ENCODE results near the gene GALNT12.

DNA sequence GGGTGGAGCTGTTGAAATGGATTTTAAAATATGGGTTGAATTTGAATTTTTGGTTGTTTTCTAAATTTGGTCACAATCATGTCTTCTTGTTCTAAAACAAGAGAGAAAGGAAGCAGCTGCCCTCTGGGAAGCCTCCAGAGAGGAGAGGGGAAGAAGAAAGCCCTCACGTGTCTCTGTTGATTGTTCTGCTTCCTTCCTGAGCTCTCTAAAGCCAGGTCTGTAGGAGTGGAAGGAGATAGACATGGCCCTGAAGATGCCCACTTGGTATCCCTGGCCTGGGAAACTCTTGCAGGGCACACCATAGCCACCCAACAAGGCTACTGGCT lies 59.6 kb downstream of the GALNT12 start:
- TF ChIP-seq ZBTB33 (IDR thresholded peaks at IDR 0.05; ENCODE audit: extremely low read depth, insufficient replicate concordance, low read length), result no peak
- TF ChIP-seq CTCF (IDR thresholded peaks at IDR 0.05 in 2 of 3, conservative IDR thresholded peaks at IDR 0.05 in 1 of 3; ENCODE audit: borderline replicate concordance in 1 of 3, insufficient read depth in 1 of 3, low read depth in 2 of 3, low read length in 2 of 3), result no peak
- no peak for TF ChIP-seq EZH2 (IDR thresholded peaks at IDR 0.05)
- no peak for TF ChIP-seq JUND (IDR thresholded peaks at IDR 0.05)
- TF ChIP-seq SIN3A (IDR thresholded peaks at IDR 0.05; ENCODE audit: low read depth), result no peak
